Endothelial cell of umbilical vein (primary cell): ENCODE data around the gene CDK5. TPM values are rescaled to one million over a fixed set of nuclear protein-coding genes. Genes with fewer than 3 reads are reported as not detected.

Experiments
- BruUV-seq: library from RNA; stranded (reverse); fragments of 400-500 nt; replicated peaks from 2 replicates; lab custom pipeline; 2021; lab: Mats Ljungman, UMichigan
- CTCF ChIA-PET: fragments of 300-600, 350-600 bp; sonication (Branson Sonifier 250); formaldehyde crosslinking; loops from one replicate; lab custom pipeline; 2021; ENCODE audit warnings: antibody characterized with exemption, inconsistent platforms; lab: Charles Lee
- POLR2A ChIA-PET: fragments of 300-600, 350-600 bp; sonication (Branson Sonifier 250); formaldehyde crosslinking; loops from one replicate; lab custom pipeline; 2021; ENCODE audit warnings: antibody characterized with exemption, inconsistent platforms; lab: Charles Lee
- DNase-seq: peaks from one replicate; pipeline ENCODE4 v3.0.0-alpha.2; 2011; ENCODE audit warnings: low read depth, low spot score
- FAIRE-seq: peaks from 2 replicates; lab custom pipeline; 2011; peaks lifted over from hg19 to GRCh38; lab: Jason Lieb, UNC
- H2AFZ ChIP-seq: 2 replicates; pipeline ENCODE4 v1.6.0; 2012; ENCODE audit warnings: low read depth, low read length, control low read depth, inconsistent platforms
- H3K27ac ChIP-seq: 2 replicates; pipeline ENCODE4 v1.5.1; 2011; ENCODE audit warnings: low read depth, mild to moderate bottlenecking, control low read depth, low read length, moderate library complexity; ENCODE audit not compliant: insufficient read depth
- H3K27me3 ChIP-seq, 2 experiments: 2 replicates each; pipeline versions ENCODE4 v1.6.0 to v1.6.1; 2011; ENCODE audit warnings: low read length in 2 of 2, mixed read lengths in 1 of 2; ENCODE audit not compliant: control insufficient read depth in 2 of 2, insufficient read depth in 2 of 2
- H3K36me3 ChIP-seq, 2 experiments: 2 replicates in 1 of 2; 3 replicates in 1 of 2; pipeline ENCODE4 v1.5.1; 2011; ENCODE audit warnings: low read length in 2 of 2, mild to moderate bottlenecking in 1 of 2, moderate library complexity in 1 of 2; ENCODE audit not compliant: control insufficient read depth in 2 of 2, insufficient read depth in 2 of 2; ENCODE audit errors: extremely low read depth in 1 of 2
- H3K4me1 ChIP-seq: 3 replicates; pipeline ENCODE4 v1.5.1; 2011; ENCODE audit warnings: mild to moderate bottlenecking, low read length; ENCODE audit not compliant: control insufficient read depth, insufficient read depth; ENCODE audit errors: extremely low read depth
- H3K4me2 ChIP-seq: 2 replicates; pipeline ENCODE4 v1.6.1; 2011; ENCODE audit warnings: low read length, control low read depth, mixed read lengths; ENCODE audit not compliant: insufficient read depth
- H3K4me3 ChIP-seq, 3 experiments: fragments of 200-600 bp in 1 of 3; sonication (generic), shearing (Covaris generic) in 1 of 3; replicated peaks in 1 of 3; 2 replicates each; pipeline ENCODE4 v1.5.1; 2011 to 2016; ENCODE audit warnings: control low read depth in 3 of 3, low read length in 3 of 3, mild to moderate bottlenecking in 2 of 3, inconsistent platforms in 1 of 3, low read depth in 1 of 3, moderate library complexity in 1 of 3; ENCODE audit not compliant: insufficient read depth in 1 of 3
- H3K79me2 ChIP-seq: 2 replicates; pipeline ENCODE4 v1.6.0; 2012; ENCODE audit warnings: low read length, inconsistent platforms; ENCODE audit not compliant: control insufficient read depth, insufficient read depth
- H3K9ac ChIP-seq: replicated peaks from 2 replicates; pipeline ENCODE3; 2011; ENCODE audit warnings: low read length, control low read depth; ENCODE audit not compliant: insufficient read depth; ENCODE audit errors: extremely low read depth
- H3K9me1 ChIP-seq: replicated peaks from 3 replicates; pipeline ENCODE4 v1.6.0; 2011; ENCODE audit warnings: mild to moderate bottlenecking, low read length; ENCODE audit not compliant: control insufficient read depth, insufficient read depth; ENCODE audit errors: extremely low read depth
- H3K9me3 ChIP-seq: replicated peaks from 2 replicates; pipeline ENCODE4 v1.5.1; 2012; ENCODE audit warnings: low read length, inconsistent platforms; ENCODE audit not compliant: control insufficient read depth, insufficient read depth
- H4K20me1 ChIP-seq: replicated peaks from 2 replicates; pipeline ENCODE3; 2011; ENCODE audit warnings: mild to moderate bottlenecking, low read length; ENCODE audit not compliant: control insufficient read depth, insufficient read depth; ENCODE audit errors: extremely low read depth
- EZH2 ChIP-seq: IDR thresholded peaks from 2 replicates; pipeline ENCODE4 v1.6.1; 2012; ENCODE audit warnings: borderline replicate concordance, low read depth, mild to moderate bottlenecking, moderate library complexity, low read length, inconsistent platforms; ENCODE audit not compliant: severe bottlenecking
- FOS ChIP-seq: IDR thresholded peaks from 2 replicates; pipeline ENCODE4 v1.6.1; 2011; ENCODE audit warnings: mild to moderate bottlenecking, low read length, moderate library complexity, borderline replicate concordance; ENCODE audit not compliant: insufficient read depth
- GATA2 ChIP-seq: IDR thresholded peaks from 2 replicates; pipeline ENCODE4 v1.7.0; 2011; ENCODE audit warnings: low read depth, mild to moderate bottlenecking, moderate library complexity, mixed read lengths, low read length; ENCODE audit not compliant: insufficient read length, insufficient read depth
- JUN ChIP-seq: IDR thresholded peaks from 2 replicates; pipeline ENCODE4 v1.6.1; 2011; ENCODE audit warnings: borderline replicate concordance, low read depth; ENCODE audit not compliant: insufficient read length, insufficient read depth
- MYC ChIP-seq: IDR thresholded peaks from one replicate; pipeline ENCODE4 v1.6.1; 2011; ENCODE audit warnings: mild to moderate bottlenecking, low read depth, low read length
- POLR2A ChIP-seq: IDR thresholded peaks from 2 replicates; pipeline ENCODE4 v1.6.1; 2012; ENCODE audit warnings: low read depth, mild to moderate bottlenecking, control low read depth, low read length
- POLR2AphosphoS5 ChIP-seq: IDR thresholded peaks from 2 replicates; pipeline ENCODE4 v1.6.1; 2012; ENCODE audit warnings: low read depth, mild to moderate bottlenecking, control low read depth, low read length, moderate library complexity; ENCODE audit not compliant: insufficient read depth
- dilution Hi-C: fragments of 300-500 bp; cut with MboI; formaldehyde crosslinking; loops from one replicate; pipeline ENCODE4 v1.15.0; 2019; ENCODE audit warnings: low sequenced_read_pairs; ENCODE audit not compliant: extremely low pct_ligation_motif_present
- intact Hi-C: fragments of 100-400 bp; cut with micrococcal nuclease; formaldehyde crosslinking; loops from one replicate; pipeline ENCODE4 v1.10.0; 2022
- polyA plus RNA-seq, 4 experiments: library from polyadenylated mRNA; depleted of rRNA in 3 of 4; stranded (reverse) in 3 of 4; unstranded in 1 of 4; fragments of >200 nt; gene quantifications; 2 replicates each; pipeline versions ENCODE4 v1.2.1 to v1.2.3, GENCODE V29; 2011 to 2012; ENCODE audit warnings: missing spikeins in 1 of 4
- total RNA-seq: library from RNA; stranded (reverse); gene quantifications from 2 replicates; pipeline ENCODE4 v1.2.3, GENCODE V29; 2021
- TF ChIP-seq, protein P1 (sequence below): IDR thresholded peaks from 2 replicates; pipeline ENCODE4 v1.6.1; 2011; ENCODE audit not compliant: insufficient read depth, insufficient read length
- TF ChIP-seq, protein P2 (sequence below), 2 donors: IDR thresholded peaks; 1 replicate in 1 of 2; 2 replicates in 1 of 2; pipeline ENCODE4 v1.5.1; 2011; ENCODE audit warnings: low read length in 2 of 2, mild to moderate bottlenecking in 2 of 2, moderate library complexity in 2 of 2, control low read depth in 1 of 2, inconsistent platforms in 1 of 2, low read depth in 1 of 2; ENCODE audit not compliant: insufficient read depth in 1 of 2; ENCODE audit errors: extremely low read depth in 1 of 2

Gene CDK5
- total and polyA plus RNA-seq, 2 donors (not counting 3 experiments of a cell fraction or from before 2014, with no cell fraction given) = 16.5 to 38.3 TPM

DNA sequence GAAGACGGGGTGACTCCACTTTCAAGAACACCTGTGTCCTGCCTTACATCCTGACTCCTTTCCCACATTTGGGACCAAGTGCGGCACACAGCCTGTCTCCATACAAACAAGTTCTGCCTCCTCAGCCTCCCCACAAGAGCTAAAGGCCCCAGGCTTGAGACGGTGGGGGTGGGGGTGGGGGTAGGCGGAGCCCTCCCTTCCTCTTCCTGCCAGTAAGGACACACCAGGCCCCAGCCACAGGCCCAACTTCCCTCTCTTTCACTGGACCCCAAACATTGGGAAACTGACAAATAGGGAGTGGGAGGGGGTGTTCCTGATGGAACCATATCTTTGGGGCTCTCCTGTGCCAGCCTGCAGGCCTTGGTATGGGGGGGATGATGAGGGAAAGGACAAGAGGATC lies 4.6 kb downstream of the CDK5 start:
- Histone ChIP-seq H3K27ac (no peak overlapping the region), H2AFZ (no peak overlapping the region), H3K4me2 (no peak overlapping the region), H3K9ac (no peak overlapping the region), H3K9me1 (no peaks in the 10 kb centered on the region), H3K79me2 (no peaks in the 10 kb centered on the region), H3K27me3 (peaks cover 0 to 4% of the 10 kb centered on the region in 2 experiments), H3K36me3 (no peaks in the 10 kb centered on the region), H3K4me1 (peaks cover 7% of the 10 kb centered on the region), H3K4me3 (no peak overlapping the region), H3K9me3 (no peaks in the 10 kb centered on the region), H4K20me1 (no peaks in the 10 kb centered on the region)
- ChIA-PET CTCF (no interaction called here), POLR2A (no interaction called here)
- BruUV-seq = no TSS peak
- FAIRE-seq = no peak
- dilution Hi-C loops = no loop called here
- TF ChIP-seq FOS (no peak), EZH2 (no peak), MYC (no peak), GATA2 (no peak), POLR2A (no peak), POLR2AphosphoS5 (no peak), JUN (no peak)
- TF ChIP-seq, protein P1, sequence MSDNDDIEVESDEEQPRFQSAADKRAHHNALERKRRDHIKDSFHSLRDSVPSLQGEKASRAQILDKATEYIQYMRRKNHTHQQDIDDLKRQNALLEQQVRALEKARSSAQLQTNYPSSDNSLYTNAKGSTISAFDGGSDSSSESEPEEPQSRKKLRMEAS = no peak
- TF ChIP-seq, protein P2, sequence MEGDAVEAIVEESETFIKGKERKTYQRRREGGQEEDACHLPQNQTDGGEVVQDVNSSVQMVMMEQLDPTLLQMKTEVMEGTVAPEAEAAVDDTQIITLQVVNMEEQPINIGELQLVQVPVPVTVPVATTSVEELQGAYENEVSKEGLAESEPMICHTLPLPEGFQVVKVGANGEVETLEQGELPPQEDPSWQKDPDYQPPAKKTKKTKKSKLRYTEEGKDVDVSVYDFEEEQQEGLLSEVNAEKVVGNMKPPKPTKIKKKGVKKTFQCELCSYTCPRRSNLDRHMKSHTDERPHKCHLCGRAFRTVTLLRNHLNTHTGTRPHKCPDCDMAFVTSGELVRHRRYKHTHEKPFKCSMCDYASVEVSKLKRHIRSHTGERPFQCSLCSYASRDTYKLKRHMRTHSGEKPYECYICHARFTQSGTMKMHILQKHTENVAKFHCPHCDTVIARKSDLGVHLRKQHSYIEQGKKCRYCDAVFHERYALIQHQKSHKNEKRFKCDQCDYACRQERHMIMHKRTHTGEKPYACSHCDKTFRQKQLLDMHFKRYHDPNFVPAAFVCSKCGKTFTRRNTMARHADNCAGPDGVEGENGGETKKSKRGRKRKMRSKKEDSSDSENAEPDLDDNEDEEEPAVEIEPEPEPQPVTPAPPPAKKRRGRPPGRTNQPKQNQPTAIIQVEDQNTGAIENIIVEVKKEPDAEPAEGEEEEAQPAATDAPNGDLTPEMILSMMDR (IDR thresholded peaks at IDR 0.05; ENCODE audit: extremely low read depth in 1 of 2, insufficient read depth in 1 of 2, low read depth in 1 of 2, low read length in 2 of 2) = no peak
- no peak for DNase-seq
- intact Hi-C loops = no loop called here
